Posterior cingulate gyrus (tissue), 11 donors: ENCODE results near the gene LIMCH1.

Experiments used
- DNase-seq, 10 donors: peaks; one replicate each; pipeline versions ENCODE4 v3.0.0 to v3.0.0-alpha.2; 2020 to 2021; ENCODE audit warnings: mixed read lengths in 3 of 10
- intact Hi-C: fragments of 100-400 bp; cut with DNase I; formaldehyde crosslinking; loops from one replicate; pipeline ENCODE4 v1.15.1; 2023

LIMCH1 gene

DNA sequence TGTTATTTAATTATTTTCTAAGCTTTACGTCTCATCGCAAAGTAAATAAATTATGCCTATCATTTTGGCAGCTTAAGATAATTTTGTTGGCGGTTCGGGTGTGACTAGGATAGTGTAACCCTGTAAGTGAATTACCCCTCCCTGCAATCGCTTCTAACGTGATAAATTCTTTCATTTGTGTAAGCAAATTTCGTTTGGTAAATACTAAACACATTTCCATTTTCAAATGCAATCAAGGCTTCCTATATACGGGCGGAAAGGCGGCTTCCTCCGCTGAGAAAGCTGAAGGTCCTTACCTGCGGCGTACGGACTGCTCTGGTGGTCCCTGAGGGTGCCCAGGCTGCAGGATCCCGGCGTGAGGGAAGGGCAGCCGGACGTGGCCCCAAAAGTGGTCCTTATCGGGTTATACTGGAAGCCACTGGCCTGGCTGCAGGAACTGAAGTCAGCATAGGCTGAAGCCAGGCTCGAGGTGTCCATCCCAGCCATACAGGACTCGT lies 210.2 kb downstream of the LIMCH1 start:
- intact Hi-C loops = no loop called here
- no peak for DNase-seq

DNA sequence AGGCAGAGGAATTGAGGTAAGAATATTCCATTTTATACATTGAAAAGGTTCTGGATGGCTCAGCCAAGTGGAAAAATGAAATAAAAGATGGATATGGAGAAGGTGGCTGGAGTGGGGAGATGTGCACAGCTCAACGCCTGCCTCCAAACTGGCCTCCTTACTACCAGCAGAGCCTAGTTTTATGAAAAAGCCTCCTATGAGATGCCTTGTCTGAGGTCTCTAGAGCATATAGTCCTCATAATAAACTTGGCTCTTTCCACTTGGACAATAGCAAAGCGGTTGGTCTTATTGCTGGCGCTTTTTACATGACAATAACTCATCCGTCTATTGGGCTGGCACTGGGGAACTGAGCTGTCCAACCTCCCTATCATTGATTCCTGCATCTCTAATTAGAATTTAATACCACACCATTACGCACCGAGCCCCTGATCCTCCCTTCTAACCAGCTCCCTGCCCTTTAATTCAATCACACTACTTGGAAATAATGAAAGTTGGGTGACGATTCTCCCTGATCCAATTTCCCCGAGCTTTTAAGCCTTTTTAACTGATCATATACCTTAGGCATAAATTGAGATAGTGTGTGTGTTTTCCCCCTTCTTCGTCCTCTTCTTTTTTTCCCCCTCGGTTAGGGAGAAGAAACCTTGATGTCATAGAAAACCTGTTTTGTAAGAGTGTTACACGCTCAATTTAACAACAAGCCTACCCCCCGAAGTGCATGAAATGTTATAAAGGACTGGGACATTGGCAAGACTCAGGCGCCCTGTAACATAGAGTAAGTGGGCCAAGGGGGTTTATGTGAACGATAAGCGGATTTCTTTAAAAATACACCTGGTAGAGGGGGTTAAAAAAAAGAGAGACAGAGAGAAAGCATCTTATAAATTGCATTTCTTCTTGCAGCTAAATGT lies 210.9 kb downstream of the LIMCH1 start, which contains the start of gene PHOX2B:
Gene PHOX2B (minus strand): TSS at position 155 of the 905 bp plus-strand sequence. CDS start 115 bp downstream, at position 40.
- intact Hi-C loops = no loop called here
- DNase-seq = no peak

DNA sequence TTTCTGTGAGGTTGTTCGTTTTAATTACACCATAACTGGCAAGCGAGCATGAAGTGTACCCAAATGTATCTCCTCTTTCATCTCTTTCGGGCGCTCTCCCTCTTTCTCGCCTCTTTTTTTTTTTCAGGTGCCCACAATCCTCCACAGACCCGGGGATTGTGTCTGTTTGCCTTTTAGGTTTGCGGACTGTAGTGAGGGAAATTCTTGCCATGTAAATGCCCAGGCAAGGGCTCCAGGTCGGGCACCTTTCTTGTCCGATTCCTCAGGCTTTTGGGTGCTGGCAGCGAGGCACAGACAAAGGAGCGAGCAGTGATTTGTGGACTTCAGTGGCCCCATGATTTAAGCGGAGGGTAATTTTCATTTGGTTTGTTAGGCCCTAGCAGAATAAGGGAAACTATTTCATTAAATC lies 211.7 kb downstream of the LIMCH1 start:
- no peak for DNase-seq
- intact Hi-C loops = no loop called here
